ENCODE results near the gene POP7.
"Not testable (repeated sequence)": the region's sequence is repeated elsewhere in the genome, so short reads cannot be mapped to it uniquely, and the experiment has no call there.

Gene POP7

GRCh38 chr7:100722480-100723212, 16.7 kb downstream of the POP7 start:
- TF ChIP-seq, protein P1, sequence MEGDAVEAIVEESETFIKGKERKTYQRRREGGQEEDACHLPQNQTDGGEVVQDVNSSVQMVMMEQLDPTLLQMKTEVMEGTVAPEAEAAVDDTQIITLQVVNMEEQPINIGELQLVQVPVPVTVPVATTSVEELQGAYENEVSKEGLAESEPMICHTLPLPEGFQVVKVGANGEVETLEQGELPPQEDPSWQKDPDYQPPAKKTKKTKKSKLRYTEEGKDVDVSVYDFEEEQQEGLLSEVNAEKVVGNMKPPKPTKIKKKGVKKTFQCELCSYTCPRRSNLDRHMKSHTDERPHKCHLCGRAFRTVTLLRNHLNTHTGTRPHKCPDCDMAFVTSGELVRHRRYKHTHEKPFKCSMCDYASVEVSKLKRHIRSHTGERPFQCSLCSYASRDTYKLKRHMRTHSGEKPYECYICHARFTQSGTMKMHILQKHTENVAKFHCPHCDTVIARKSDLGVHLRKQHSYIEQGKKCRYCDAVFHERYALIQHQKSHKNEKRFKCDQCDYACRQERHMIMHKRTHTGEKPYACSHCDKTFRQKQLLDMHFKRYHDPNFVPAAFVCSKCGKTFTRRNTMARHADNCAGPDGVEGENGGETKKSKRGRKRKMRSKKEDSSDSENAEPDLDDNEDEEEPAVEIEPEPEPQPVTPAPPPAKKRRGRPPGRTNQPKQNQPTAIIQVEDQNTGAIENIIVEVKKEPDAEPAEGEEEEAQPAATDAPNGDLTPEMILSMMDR (conservative IDR thresholded peaks at IDR 0.05; ENCODE audit: low read depth, low read length): no peak
- H3K4me3 ChIP-seq (ENCODE audit: low read length): no peak overlapping the region
- DNase-seq (ENCODE audit: low read depth): no peak

- DNase-seq (ENCODE audit: low read depth): no peak
- H3K4me3 ChIP-seq (ENCODE audit: low read length): no peak overlapping the region
- TF ChIP-seq, protein P1 (conservative IDR thresholded peaks at IDR 0.05; ENCODE audit: low read depth, low read length): no peak
Observed at GRCh38 chr7:100723732-100724275, 17.9 kb downstream of the POP7 start.

GRCh38 chr7:100724364-100724763, 18.4 kb downstream of the POP7 start:
- H3K4me3 ChIP-seq (ENCODE audit: low read length); DNase-seq (ENCODE audit: low read depth): not testable (repeated sequence)

DNA sequence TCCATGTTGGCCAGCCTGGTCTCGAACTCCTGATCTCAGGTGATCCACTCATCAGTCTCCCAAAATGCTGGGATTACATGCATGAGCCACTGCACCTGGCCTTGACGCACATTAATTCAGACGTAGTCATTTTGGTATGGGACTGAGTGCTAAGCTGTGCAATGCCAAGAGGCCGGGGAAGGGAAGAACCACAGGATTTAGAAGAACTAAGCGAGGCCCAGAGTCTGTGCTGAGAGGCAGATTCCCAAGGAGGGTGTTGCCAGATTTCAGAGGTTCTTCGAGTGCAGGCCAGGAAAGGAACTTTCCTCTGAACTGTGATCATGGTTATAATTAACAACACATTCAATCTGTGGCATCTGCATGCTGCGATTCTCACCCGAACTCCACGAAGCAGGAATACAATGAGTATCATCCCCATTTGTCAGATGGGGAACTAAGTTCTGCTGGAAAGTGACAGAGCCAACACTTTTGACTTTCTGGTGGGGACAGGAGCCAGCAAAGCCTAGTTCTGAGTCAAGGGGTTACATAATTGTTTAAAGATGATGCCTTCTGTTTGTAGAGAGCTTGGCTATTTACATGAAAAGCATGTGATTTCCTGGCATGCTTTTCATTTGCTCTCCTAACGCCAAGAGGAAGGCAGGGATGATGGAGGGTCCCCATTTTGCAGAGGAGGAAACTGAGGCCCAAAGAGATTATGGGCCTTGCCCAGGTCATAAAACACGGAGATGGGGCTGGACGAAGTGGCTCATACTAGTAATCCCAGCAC, 21.3 kb downstream of the POP7 start:
- no peak overlapping the region for H3K4me3 ChIP-seq (ENCODE audit: low read length)
- peak; percentile 82 for DNase-seq (ENCODE audit: low read depth)
- TF ChIP-seq, protein P1 (conservative IDR thresholded peaks at IDR 0.05; ENCODE audit: low read depth, low read length): no peak

DNA sequence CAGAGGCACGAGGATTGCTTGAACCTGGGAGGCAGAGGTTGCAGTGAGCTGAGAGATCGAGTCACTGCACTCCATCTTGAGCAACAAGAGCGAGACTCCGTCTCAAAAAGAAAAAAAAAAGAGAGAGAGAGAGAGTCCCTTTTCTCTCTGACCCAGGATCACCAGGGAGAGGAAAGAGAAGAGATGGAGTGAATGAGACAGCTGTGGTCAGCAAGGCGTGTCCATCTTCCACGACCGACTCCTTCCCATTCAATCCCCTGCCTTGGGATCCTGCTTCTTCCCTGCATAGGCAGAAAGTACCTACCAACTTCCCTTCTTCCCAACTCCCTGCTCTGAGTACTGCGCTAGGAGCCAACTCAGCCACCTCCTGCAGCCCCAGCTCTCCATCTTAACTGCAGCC, 22.3 kb downstream of the POP7 start:
- no peak overlapping the region for H3K4me3 ChIP-seq (ENCODE audit: low read length)
- TF ChIP-seq, protein P1 (conservative IDR thresholded peaks at IDR 0.05; ENCODE audit: low read depth, low read length): no peak
- DNase-seq (ENCODE audit: low read depth): no peak

DNA sequence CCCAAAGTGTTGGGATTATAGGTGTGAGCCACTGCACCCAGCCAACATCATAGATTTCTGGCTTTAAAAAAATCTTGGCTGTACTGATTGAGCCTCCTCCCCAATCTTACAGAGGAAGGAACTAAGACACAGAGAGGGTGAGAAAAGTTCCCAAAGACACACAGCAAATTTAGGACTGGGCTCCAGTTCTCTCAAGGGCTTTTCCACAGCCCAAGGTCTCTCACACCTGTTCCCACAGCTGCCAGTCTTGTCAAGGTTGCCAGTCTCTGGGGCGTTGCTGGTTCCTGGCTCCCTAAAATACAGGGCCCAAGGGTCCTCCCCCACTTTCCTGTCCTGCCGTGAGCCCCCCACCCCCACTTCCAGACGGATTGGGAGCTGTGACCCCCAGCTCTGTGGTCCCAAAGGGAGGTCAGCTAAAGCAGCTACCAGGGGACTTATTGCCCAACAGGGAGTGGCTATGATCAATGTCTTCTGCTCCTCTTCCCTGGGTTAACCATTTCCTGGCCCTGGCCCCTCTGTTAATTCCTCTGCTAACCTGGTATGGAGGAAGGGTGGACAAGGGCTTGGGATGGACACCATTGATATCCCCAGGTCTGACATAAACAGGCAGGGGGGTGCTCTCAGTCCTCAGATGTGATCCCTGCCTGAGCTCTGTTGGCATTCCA, 24.3 kb downstream of the POP7 start:
- DNase-seq (ENCODE audit: low read depth): no peak
- TF ChIP-seq, protein P1 (conservative IDR thresholded peaks at IDR 0.05; ENCODE audit: low read depth, low read length): no peak
- H3K4me3 ChIP-seq (ENCODE audit: low read length): no peak overlapping the region

- DNase-seq (ENCODE audit: low read depth): no peak
- H3K4me3 ChIP-seq (ENCODE audit: low read length): no peak overlapping the region
- TF ChIP-seq, protein P1 (conservative IDR thresholded peaks at IDR 0.05; ENCODE audit: low read depth, low read length): no peak
Observed at GRCh38 chr7:100731937-100732636, 26.2 kb downstream of the POP7 start.
